K562 (cell line): ENCODE measurements around the gene MYO9A. TPM values are rescaled to one million over a fixed set of nuclear protein-coding genes. Genes with fewer than 3 reads are reported as not detected.
A peak's percentile ranks its signal among the peaks of the same experiment; 100 is the strongest.

Source experiments
- BMI1 ChIP-seq: fragments of 150-350 bp; IDR thresholded peaks from 2 replicates; pipeline ENCODE4 v1.6.1; 2014; ENCODE audit warnings: low read length
- DEAF1 ChIP-seq: fragments of 450-650 bp; formaldehyde crosslinking; IDR thresholded peaks from 2 replicates; pipeline ENCODE4 v1.4.0; 2020; ENCODE audit warnings: mild to moderate bottlenecking, moderate library complexity
- FOXK2 ChIP-seq, 2 experiments: fragments of 450-650 bp; IDR thresholded peaks in 1 of 2; conservative IDR thresholded peaks in 1 of 2; 2 replicates each; pipeline ENCODE4 v1.6.1; 2016; ENCODE audit warnings: low read depth in 2 of 2, mild to moderate bottlenecking in 1 of 2
- HNRNPK ChIP-seq: fragments of 200-400 bp; formaldehyde crosslinking; IDR thresholded peaks from one replicate; pipeline ENCODE4 v1.6.1; 2018; ENCODE audit warnings: mild to moderate bottlenecking, low read depth, low read length; ENCODE audit not compliant: poor library complexity, severe bottlenecking
- IRF2 ChIP-seq: sonication (generic); formaldehyde crosslinking; IDR thresholded peaks from 2 replicates; pipeline ENCODE4 v1.8.1; 2022; ENCODE audit warnings: mild to moderate bottlenecking, missing genetic modification reagents
- LARP7 ChIP-seq: fragments of 450-650 bp; IDR thresholded peaks from 2 replicates; pipeline ENCODE4 v1.6.1; 2016
- MEIS2 ChIP-seq: fragments of 450-650 bp; IDR thresholded peaks from 2 replicates; pipeline ENCODE4 v1.6.1; 2014; ENCODE audit warnings: mild to moderate bottlenecking; ENCODE audit not compliant: partially characterized antibody
- MTA3 ChIP-seq: fragments of 450-650 bp; formaldehyde crosslinking; IDR thresholded peaks from 2 replicates; pipeline ENCODE4 v1.6.1; 2017; ENCODE audit warnings: mild to moderate bottlenecking, borderline replicate concordance
- POLR2AphosphoS2 ChIP-seq: IDR thresholded peaks from 2 replicates; pipeline ENCODE4 v1.6.1; 2012; ENCODE audit warnings: low read length, improper control_type of control experiment
- SMC3 ChIP-seq: conservative IDR thresholded peaks from 2 replicates; pipeline ENCODE4 v1.6.1; 2011; ENCODE audit warnings: low read depth, low read length, improper control_type of control experiment; ENCODE audit not compliant: insufficient read depth
- TCF15 ChIP-seq: fragments of 250-450 bp; sonication (Bioruptor Pico); IDR thresholded peaks from 2 replicates; pipeline ENCODE4 v1.8.0; 2022; ENCODE audit warnings: moderate library complexity, mild to moderate bottlenecking, inconsistent platforms
- TCFL5 ChIP-seq: fragments of 250-450 bp; sonication (Bioruptor Pico); conservative IDR thresholded peaks from 2 replicates; pipeline ENCODE4 v1.6.1; 2021; ENCODE audit warnings: mild to moderate bottlenecking, moderate library complexity, matching md5 sums
- U2AF2 ChIP-seq: fragments of 200-400 bp; formaldehyde crosslinking; optimal IDR thresholded peaks from 2 replicates; pipeline ENCODE3; 2017; ENCODE audit warnings: low read depth, mild to moderate bottlenecking, low read length
- polyA plus RNA-seq, 8 experiments: library from polyadenylated mRNA; depleted of rRNA in 4 of 8; stranded (reverse) in 5 of 8; unstranded in 3 of 8; fragments of >200 nt; fragmentation: Nextera tagmentation in 2 of 8; fragmentation: Illumina TruSeq in 1 of 8; extraction: Ambion mirVana in 2 of 8; extraction: Trizol in 1 of 8; gene quantifications; 2 replicates each; pipeline versions ENCODE4 v1.2.1 to v1.2.3, GENCODE V29; 2011 to 2014; ENCODE audit warnings: inconsistent platforms in 1 of 8, missing spikeins in 1 of 8
- total RNA-seq, 7 experiments: library from RNA; depleted of rRNA in 6 of 7; stranded (reverse); fragments of >200 nt in 6 of 7; fragmentation: Illumina TruSeq in 2 of 7; extraction: Trizol in 2 of 7; gene quantifications; 2 replicates each; pipeline versions ENCODE4 v1.2.1 to v1.2.3, GENCODE V29; 2011 to 2021; ENCODE audit warnings: low replicate concordance in 1 of 7
- TF ChIP-seq, protein P1 (sequence below), 2 experiments: fragments of 450-650 bp in 1 of 2; sonication (generic) in 1 of 2; formaldehyde crosslinking; conservative IDR thresholded peaks; 2 replicates each; pipeline versions ENCODE4 v1.4.0 to v1.8.1; 2020 to 2022; ENCODE audit warnings: mild to moderate bottlenecking in 1 of 2, missing genetic modification reagents in 1 of 2
- TF ChIP-seq, protein P2 (sequence below), 3 experiments: fragments of 200-800 bp in 1 of 3; sonication (Bioruptor generic) in 1 of 3; sonication (generic) in 1 of 3; formaldehyde crosslinking in 1 of 3; IDR thresholded peaks; 2 replicates each; pipeline versions ENCODE4 v1.6.1 to v1.8.0; 2016 to 2022; ENCODE audit warnings: mild to moderate bottlenecking in 2 of 3, missing compliant biosample characterization in 2 of 3, missing genetic modification characterization in 2 of 3, missing genetic modification reagents in 1 of 3

Gene MYO9A
- total and polyA plus RNA-seq, 9 of the 15 experiments (the other 6 are each of a cell fraction or from before 2014, with no cell fraction given), result 1.9 to 15.4 (median 5.8) TPM

GRCh38 chr15:71800835-71801745, 316.9 kb downstream of the MYO9A start (continued):
- TF ChIP-seq DEAF1 (peak; percentile 72), IRF2 (CRISPR knock-in tag) (no peak), POLR2AphosphoS2 (no peak), U2AF2 (no peak), MTA3 (no peak), TCF15 (CRISPR knock-in tag) (no peak), BMI1 (no peak), MEIS2 (peak; percentile 17), HNRNPK (no peak), SMC3 (peak; percentile 57), FOXK2 (conservative IDR thresholded peaks at IDR 0.05 in 1 of 2, IDR thresholded peaks at IDR 0.05 in 1 of 2; ENCODE audit: low read depth in 2 of 2) (no peak), LARP7 (no peak), TCFL5 (no peak)
- TF ChIP-seq, protein P1, sequence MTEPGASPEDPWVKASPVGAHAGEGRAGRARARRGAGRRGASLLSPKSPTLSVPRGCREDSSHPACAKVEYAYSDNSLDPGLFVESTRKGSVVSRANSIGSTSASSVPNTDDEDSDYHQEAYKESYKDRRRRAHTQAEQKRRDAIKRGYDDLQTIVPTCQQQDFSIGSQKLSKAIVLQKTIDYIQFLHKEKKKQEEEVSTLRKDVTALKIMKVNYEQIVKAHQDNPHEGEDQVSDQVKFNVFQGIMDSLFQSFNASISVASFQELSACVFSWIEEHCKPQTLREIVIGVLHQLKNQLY (CRISPR knock-in tag; conservative IDR thresholded peaks at IDR 0.05), result no peak
- TF ChIP-seq, protein P2, sequence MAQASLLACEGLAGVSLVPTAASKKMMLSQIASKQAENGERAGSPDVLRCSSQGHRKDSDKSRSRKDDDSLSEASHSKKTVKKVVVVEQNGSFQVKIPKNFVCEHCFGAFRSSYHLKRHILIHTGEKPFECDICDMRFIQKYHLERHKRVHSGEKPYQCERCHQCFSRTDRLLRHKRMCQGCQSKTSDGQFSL (CRISPR knock-in tag; IDR thresholded peaks at IDR 0.05), result no peak
- TF ChIP-seq, protein P2 (tag; IDR thresholded peaks at IDR 0.05), result no peak
- TF ChIP-seq, all 486 proteins: peak for 6
